ENCODE results near the gene EFNA2.
"Not testable (repeated sequence)": the region's sequence is repeated elsewhere in the genome, so short reads cannot be mapped to it uniquely, and the experiment has no call there.

The EFNA2 gene

GRCh38 chr19:1300744-1301490 is 15.2 kb downstream of the EFNA2 start:
- no peak for DNase-seq

- no peak for DNase-seq
Measured at GRCh38 chr19:1302533-1303239, 17.0 kb downstream of the EFNA2 start.

- DNase-seq: no peak
Measured at GRCh38 chr19:1304197-1304924, 18.7 kb downstream of the EFNA2 start.

- DNase-seq: not testable (repeated sequence)
Measured at GRCh38 chr19:1305354-1305753, 19.7 kb downstream of the EFNA2 start.

GRCh38 chr19:1307320-1307719 is 21.6 kb downstream of the EFNA2 start:
- DNase-seq: no peak

GRCh38 chr19:1307755-1308303 is 22.2 kb downstream of the EFNA2 start:
- no peak for DNase-seq

- DNase-seq: no peak
Measured at GRCh38 chr19:1308718-1309117, 23.0 kb downstream of the EFNA2 start.

- DNase-seq: no peak
Measured at GRCh38 chr19:1309977-1310852, 24.5 kb downstream of the EFNA2 start.

GRCh38 chr19:1310853-1311180 is 25.1 kb downstream of the EFNA2 start:
- no peak for DNase-seq

- no peak for DNase-seq
Measured at GRCh38 chr19:1311543-1312091, 25.9 kb downstream of the EFNA2 start.

- DNase-seq: peak; percentile 77
Measured at GRCh38 chr19:1312767-1313694, 27.4 kb downstream of the EFNA2 start.

- DNase-seq: no peak
Measured at GRCh38 chr19:1313695-1314613, 28.3 kb downstream of the EFNA2 start.

- DNase-seq: peak; percentile 17
Measured at GRCh38 chr19:1315470-1316166, 29.9 kb downstream of the EFNA2 start.

GRCh38 chr19:1316466-1316865 is 30.8 kb downstream of the EFNA2 start:
- DNase-seq: no peak

- DNase-seq: no peak
Measured at GRCh38 chr19:1317274-1318003, 31.8 kb downstream of the EFNA2 start.

GRCh38 chr19:1318678-1319471 is 33.2 kb downstream of the EFNA2 start:
- DNase-seq: no peak

- DNase-seq: not testable (repeated sequence)
Measured at GRCh38 chr19:1320282-1320650, 34.6 kb downstream of the EFNA2 start.

- DNase-seq: no peak
Measured at GRCh38 chr19:1321539-1321938, 35.9 kb downstream of the EFNA2 start.

All from NCI-H226 (cell line).